DMS153 treated with DMSO at 0.1 percent for 48 hours (cell line): ENCODE results near the gene LMAN2.
A peak's percentile ranks its signal among the peaks of the same experiment; 100 is the strongest.
"Not testable (repeated sequence)": the region's sequence is repeated elsewhere in the genome, so short reads cannot be mapped to it uniquely, and the experiment has no call there.

Experiments
- DNase-seq: peaks from one replicate; lab custom pipeline; 2025; ENCODE audit not compliant: unreplicated experiment; lab: John Stamatoyannopoulos, UW

The LMAN2 gene

DNA sequence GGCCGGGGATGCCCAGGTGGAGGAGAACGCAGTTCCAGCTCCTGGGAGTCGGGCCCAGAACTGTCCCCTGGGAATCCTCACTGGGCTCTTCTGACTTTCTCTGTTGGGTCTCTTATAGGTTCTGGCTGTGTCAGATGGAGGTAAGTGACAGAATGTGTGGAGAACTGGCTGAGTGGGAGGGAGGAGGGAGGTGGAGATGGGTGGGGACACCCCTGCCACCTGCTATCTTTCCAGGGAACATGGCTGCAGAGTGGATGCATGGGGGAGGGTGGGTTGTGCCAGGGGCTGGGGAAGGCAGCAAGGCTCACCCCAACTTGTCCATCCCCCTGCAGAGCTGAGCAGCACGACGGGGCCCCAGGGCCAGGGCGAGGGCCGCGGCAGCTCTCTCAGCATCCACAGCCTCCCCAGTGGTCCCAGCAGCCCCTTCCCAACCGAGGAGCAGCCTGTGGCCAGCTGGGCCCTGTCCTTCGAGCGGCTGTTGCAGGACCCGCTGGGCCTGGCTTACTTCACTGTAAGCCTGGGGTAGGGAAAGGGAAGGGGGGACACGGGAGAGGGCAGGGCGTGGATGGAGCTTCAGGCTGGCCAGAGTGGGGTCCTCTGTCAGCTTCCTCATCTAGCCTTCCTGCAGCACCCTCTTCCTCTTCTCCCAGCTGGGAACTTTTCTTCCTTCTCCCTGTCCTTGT lies 14.5 kb upstream of the LMAN2 start:
- no peak for DNase-seq

DNA sequence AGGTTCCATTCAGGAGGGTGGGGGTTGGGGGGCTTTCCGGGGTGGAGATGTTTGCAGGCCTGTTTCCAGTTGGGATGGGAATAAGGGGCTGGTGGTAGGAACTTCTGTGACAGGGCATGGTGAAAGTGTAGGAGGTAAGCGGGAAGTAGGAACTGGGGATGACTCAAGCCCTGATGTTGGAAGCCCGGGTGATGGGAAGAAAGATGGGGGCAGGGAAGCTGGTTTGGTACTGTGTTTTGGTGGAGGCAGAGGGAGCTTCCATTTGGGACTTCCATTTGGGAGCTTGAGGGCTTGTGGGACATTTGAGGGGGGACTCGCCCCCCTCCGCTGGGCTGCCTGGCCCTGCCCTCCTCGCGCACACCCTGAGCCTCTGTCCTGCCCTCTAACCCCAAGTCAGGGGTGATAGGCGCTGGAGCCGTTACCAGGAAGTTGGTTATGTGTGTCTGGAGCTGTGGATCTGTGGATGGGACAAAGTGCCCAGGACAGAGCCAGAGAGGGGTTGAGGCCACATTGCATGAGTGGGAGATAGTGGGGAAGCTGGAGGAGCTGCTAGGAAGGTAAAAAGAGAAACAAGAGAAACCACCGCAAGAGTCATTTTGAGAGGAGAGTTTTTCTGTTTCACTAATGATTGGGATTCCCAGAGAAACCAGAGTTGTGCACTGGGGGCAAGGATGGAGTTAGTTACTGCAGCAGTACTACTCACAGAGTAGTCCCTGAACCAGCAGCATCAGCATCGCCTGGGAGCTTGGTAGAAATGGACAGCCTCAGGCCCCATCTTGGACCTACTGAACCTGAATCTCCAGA lies 12.9 kb upstream of the LMAN2 start:
- no peak for DNase-seq

DNA sequence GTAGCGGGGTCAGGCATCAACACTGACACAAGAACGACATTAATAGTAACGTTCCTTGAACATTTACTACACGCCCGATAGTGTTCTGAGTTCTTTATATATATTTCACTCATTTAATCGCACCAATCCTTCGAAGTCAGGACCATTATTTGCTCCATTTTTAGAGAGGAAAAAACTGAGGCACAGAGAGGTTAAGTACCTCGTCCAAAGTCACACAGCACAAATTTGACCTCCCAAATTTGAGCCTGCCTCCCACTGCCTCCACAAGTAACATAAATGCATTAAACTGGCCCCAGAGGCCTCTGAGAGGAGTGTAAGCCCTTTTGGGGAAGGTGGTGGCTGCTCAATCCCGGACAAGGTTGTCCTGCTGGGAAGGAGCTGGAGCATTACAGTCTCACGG lies 12.1 kb upstream of the LMAN2 start:
- DNase-seq: no peak

DNA sequence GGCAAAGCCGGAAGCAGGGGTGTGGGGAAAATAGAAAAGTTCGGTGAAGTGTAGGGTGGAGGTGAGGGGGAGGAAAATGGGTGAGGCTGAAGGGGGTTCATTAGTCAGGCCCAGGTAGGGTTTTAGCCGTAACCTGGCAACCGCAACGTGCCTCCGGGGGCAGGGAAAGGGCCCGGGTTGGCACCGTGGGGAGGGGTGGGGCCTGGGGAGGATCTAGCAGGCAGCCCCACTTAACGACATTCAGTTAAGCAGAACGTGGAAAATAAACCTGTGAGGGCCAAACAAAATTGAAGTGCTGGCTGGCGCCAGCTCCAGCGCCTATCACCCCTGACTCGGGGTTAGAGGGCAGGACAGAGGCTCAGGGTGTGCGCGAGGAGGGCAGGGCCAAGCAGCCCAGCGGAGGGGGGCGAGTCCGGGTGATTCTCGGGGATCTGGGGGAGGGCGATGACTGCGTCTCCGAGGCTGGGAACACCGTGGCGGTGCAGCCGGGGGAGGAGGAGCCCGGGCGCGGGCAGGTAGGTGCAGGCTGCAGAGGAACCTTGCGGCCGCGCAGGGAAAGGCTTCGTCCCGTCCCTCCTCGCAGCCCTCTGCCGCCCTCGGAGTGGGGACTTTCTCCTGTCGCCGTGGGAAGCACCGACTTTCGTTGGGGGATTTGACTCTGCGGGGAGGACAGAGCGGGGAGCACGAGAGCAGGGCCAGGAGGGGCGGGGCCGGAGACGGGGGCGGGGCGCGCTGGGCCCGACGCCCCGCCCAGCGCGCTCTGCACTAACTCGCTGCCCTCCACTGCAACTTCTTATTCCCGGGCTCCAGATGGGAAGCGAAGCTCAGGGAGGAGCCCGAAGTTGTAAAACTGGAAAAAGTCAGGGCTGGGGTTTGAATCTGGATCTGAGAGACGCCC lies 11.4 kb upstream of the LMAN2 start:
- no peak for DNase-seq

DNA sequence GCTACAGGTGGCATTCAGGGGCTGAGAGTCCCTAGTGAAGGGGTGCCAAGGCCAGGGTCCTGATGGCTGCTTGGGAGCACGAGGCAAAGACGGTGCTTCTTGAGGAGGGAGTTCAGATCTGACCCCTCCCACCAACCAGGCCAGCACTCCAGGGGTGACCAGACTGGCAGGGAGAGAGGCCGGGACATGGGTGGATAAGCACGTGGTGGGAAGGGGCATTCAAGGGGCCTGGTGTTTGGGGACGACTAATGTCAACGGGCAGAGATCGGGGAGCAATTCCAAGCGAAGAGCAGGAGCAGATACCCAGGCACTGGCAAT lies 10.8 kb upstream of the LMAN2 start:
- DNase-seq: no peak

DNA sequence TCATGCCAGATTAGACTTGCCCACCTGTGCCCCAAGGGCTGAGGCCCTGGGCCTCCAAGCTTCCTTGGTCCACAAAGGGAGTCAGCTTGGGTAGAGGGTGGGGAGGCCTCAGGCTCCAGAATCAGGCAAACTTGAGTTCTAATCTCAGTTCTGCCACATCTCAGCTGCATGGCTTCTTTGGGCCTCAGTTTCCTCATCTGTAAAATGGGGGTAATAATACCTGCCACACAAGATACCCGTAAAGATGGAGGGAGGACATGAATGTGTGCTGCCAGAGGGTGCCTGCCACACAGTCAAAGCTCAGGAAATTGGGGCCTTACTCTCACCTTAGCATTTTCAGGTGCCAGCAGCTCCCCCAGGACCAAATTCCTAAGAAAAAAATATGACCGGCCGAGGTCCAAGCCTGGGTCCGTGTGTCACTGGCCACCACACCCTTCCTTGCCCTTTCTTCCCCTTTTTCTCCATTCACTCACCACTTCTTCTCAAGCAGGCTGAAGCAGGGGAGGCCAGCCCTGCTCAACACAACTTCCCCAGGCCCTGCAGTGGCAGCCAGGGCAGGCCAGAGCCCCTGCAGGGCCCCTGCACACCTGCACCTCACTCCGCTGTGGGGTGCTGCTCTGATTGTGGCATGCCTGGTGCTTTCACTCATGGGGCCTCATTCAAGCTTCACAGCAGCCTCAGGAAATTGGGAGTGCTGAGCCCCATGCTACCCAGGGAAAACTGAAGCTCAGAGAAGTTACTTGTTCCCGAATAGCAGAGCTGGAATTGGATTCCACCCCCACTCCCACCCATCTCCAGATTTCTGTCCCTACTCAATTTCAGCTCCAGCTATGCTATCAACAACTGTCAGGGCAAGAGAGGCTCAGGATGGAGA lies 10.2 kb upstream of the LMAN2 start:
- DNase-seq: no peak

DNA sequence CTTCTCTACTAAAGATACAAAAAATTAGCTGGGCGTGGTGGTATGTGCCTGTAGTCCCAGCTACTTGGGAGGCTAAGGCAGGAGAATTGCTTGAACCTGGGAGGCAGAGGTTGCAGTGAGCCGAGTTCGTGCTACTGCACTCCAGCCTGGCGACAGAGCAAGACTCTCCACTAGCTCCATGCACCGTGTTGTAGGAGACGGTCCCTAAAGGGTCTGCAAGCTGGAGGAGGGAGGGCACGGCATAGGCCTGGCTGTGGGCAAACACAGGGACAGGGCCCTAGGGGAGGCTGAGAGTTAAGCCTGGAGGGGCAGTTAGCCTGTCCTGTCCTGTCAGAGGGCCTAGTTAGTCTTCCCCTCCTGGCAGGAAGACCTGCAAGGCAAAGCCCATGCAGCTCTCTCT lies 9.3 kb upstream of the LMAN2 start:
- not testable (repeated sequence) for DNase-seq

DNA sequence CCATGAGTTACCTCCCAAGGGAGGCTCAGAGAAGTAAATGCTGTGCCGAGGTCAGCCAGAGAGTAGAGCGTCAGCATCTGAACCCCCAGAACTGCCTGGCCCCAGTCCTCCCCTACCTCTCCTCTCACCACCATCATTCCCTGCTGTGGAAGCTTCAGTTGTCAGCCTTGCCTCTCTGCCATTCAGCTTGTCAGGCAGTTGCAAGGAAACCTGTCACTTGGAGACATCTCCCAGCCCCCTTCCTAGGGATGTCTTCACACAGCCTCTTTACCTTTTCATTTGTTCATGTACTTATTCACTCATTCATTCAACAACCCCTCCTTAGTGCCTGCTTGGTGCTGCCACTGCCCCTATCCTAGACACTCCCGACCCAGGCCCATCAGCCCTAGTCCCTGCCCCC lies 8.4 kb upstream of the LMAN2 start:
- no peak for DNase-seq

DNA sequence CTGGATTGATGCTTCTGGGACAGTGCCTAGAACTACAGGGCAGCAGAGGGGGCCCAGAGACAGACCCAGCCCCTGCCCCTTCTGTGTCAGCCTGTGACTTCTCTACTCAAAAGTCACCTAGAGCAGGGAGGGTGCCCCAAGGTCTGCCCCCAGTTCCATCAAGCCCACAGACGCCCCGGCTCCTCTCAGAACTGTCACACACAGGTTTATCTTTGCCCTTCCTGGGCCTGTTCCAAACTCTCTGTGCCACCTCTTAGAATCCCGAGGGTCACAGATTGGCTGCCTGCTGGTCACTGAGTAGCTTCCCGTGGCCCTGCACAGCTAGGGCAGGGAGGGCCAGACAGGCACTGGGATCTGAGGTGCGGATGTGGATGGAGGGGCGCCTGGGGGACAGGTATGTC lies 8.0 kb upstream of the LMAN2 start:
- DNase-seq: no peak

DNA sequence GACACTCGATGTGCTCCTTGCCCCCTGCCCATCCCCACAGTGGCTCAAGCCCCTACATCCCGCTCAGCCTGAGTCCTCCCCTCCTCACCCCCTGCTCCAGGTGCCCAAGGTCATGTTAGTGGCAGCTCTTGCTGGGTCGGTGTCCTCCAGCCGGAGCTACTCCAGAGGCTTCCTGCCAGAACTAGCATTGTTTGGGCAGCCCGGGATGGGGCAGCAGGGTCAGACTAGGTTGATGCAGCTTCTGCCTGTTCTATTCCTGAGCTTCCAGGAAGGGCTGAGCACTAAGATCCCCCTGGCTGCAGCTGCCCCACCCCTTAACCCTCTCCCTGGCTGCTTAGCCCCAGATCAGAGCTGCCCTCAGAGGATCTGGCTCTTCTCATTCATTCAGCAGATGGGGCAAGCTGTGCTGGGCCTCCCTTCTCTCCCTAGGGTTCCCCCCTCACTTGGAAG lies 6.9 kb upstream of the LMAN2 start:
- no peak for DNase-seq

DNA sequence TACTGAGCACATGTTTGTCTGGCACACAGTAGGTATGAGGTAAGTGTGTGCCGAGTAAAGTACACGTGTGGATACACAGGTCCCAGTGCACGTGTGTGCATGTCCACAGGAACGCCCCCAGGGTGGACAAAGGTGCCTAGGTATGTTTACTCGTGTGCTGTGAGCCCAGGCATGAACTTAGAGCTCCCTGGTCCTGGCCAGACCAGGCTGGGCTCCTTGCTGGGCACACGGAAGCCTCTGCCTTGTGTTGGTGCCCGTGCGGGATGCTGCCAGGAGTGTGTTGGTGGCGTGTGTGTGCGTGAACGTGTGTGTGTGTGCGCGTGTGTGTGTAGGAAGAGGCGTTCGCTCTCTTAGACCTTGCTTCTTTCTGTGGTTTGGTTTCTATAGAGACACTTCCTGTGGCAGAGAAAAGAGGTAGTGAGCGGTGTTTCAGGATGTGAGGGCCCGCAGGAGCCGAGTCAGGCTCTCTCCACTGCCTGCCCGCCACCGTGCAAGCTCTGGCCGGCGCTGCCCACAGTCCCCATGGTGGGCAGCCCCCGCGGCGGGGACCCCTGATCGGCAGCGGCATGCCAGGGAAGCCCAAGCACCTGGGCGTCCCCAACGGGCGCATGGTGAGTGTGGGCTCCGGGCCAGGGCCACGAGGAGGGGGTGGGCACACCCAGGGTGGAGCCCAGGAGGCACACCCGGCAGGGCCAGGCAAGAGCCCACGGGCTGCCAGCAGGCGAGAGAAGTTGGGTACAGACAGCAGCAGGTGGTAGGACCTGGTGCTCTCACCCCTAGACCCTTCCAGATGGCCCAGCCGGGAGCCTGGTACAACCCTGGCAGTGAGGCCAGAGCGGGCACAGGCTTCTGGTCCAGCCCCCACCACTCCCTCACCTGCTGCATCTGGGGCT lies 6.2 kb upstream of the LMAN2 start, which contains the start of gene RGS14:
Gene RGS14 (plus strand): TSS at position 466 of the 893 bp plus-strand sequence. CDS start 101 bp downstream, at position 567.
- DNase-seq: peak; percentile 26

DNA sequence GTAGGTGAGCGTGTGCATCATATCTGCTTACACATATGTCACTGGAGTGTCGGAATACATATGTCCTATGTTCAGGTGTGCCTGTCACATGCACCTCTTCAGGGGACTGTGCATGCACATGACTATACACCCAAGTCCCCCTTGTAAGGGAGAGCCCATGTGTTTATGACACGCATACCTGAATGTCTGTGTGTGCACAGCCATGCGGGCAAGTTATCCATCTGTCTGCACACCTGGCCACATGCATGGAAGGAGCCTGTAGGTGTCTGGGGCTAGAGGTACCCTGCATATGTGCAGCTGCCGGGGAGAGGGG lies 5.6 kb upstream of the LMAN2 start:
- no peak for DNase-seq

DNA sequence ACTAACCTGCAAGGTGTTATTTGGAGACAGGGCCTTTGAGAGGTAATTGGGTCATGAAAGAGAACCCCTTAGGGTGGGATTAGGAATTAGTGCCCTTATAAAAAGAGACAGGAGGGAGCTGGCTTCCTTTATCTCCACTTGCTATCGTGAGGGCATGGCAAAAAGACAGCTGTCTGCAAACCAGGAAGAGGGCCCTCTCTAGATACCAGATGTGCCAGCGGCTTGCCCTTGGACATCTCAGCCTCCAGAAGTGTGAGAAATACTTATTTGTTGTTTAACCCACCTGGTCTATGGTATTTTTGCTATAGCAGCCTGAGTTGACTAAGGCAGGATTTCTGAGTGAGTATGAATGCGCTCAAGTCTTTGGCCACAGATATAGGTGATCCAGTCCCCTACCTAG lies 5.3 kb upstream of the LMAN2 start:
- no peak for DNase-seq

DNA sequence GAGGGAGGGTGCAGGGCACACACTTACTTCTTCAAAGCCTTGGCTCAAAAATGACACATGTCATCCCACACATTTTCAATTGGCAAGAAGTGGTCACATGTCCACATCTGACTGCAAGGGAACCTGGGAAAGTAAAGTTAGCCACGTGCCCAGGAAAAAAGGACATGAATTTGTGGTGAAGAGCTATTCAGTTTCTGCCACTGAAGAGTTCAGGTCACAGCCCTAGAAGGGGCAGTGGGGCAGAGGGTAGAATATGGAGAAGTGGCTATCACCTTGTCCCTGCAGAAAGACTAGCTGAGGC lies 4.3 kb upstream of the LMAN2 start:
- no peak for DNase-seq

DNA sequence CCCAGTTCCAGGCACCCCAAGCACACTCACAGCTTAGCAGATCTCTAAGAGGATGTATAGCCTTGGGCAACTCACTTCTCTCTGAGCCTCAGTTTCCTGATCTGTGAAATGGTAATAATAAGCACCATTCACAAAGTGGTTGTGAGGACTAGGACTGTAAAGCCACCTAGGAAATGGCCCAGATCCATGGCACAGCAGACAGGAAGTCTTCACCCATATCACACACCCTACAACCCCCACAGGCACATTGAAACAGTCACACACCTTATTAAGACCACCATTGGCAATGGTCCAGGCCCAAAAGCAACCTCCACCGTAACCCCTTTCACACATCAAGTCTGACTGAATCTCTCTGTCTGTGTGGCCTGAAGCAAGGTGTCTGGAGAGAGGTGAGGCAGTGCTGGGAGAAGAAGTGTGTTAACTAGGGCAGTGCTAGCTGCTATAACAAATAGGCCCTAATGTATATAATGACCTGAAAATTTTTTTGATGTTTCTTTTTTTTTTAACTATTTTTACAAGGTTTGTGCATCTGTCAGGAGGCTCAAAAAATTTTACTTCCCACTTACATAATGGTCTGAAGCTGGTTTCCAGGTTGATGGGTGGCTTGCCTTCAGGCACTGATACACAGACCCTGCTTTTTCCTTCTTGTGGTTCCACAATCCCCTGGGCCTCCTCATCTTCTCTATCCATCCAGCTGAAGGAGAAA lies 3.8 kb upstream of the LMAN2 start:
- no peak for DNase-seq

DNA sequence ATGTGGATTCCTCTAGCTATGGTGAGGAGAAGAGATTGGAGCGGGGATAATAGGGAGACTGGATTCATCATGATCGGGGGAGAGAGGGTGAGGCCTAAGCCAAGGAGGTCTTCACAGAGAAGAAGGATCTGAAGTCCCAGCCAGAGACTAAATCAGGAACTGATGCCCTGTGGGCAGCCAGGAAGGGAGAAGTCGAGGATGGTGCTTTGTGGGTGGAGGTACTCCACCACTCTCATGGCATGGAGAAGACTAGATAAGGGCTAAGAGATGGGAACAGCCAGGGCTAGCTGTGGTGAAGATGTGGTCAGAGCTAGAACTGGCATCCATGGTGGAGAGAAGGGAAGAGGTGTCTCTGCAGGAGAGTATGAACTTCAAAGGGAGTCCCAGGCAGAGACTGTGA lies 3.2 kb upstream of the LMAN2 start:
- no peak for DNase-seq

DNA sequence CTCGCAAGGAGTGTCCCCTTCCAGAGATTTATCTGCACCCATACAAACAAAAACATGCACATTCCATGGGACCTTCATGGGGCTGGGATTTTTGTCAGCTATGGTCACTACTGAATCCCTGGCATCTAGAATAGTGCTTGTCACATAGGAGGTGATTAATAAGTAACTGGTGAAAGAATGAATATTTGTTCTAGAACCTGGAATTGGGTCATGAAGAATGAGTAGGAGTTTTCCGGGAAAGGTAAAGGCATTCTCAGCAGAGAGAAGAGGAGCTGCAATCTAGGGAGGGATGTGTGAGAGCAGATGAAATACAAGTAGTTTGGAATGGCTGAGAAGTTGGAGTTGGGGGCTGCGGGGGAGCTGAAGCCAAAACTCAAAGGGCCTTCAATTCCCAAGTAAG lies 2.8 kb upstream of the LMAN2 start:
- no peak for DNase-seq

DNA sequence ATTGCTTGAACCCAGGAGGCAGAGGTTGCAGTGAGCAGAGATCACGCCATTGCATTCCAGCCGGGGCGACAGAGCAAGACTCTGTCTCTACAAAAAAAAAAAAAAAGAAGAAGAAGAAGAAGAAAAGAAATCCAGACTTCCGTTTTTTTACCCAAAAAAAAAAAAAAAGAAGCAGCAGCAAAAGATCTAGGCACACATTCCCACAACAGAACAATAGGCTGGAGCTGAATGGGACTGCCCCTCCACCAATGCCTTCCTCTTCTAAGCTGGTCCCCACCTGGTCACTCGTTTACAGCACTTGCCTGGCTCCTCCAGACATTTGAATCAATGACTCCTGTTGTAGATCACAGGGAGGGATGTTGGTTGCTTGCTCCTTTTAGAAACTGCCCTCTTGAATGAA lies 1.6 kb upstream of the LMAN2 start:
- no peak for DNase-seq

DNA sequence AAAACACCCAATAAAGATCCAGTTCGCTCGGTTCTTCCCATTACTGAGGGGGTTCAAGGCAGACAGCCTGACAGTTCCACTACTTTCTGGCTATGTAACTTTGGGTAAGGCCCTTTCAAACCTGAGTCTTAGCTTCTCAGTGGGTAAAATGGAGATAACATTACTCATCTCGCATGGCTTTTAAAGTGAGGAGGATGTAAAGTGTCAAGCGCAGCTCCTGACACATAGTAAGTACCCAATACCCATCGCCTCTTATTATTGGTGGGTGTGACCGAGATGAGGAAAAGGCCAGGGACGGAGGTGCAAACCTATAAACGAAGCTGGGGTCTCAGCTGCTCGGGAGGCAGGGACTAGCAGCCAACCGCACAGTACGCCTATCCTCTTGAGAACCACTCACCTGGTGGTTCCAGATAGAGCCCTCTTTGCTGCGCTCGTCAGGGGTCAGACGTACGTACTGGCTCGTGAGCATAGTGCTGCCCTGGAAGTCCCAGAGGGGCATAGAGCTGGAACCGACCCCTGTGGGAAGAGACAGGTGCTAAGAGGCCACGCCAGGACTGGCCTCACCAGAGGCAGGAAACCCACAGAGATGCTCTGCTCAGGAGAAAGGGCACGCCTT lies 584 bp downstream of the LMAN2 start:
- DNase-seq: no peak
